Measurements from ENCODE around the gene DPP8.
"Not testable (repeated sequence)": the region's sequence is repeated elsewhere in the genome, so short reads cannot be mapped to it uniquely, and the experiment has no call there.

The DPP8 gene

DNA sequence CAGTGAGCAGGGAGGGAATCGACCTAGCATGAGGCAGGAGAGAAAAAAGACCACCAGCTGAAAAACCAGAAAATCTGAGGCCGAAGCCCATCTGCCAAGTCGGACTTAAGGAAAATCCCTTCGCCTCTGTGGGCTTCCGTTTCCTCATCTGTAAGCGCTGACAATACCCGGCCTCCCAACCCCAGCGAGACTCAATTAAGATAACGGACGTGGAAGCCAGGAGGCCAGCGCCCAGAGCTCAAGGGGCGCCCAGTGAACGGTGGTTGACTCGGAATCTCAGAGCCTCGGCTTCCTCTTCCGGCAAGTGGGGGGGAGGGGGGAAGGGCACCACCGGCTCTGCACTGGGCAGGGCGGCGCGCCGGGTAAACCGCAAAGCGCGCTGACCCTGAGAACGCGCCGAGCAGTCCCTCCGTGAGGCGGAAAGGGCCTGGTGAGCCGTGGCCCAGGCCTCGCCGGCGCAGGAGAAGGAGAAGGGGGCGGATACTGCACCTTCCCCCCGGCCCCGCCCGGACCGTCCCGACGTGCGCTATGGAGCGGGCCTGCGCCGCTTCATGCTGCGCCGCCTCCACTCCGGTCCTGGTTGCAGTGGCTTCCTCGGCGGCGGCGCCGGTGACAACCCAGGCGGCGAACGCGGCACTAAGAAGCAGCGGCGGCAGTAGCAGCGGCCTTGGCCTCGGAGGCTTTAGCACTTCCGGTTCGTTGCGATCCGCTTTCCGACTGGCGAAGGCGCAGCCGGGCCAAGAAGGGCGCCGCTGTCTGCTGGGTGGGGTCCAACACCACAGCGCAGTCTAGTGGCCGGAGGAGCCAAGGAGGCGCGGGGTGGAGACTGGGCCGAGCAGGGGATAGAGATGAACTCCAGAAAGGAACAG, at the start of gene DPP8:
Gene DPP8, minus strand, starts transcription at position 693 of the 869 bp plus-strand sequence. CDS start 5,136 bp downstream, outside the sequence.
- in situ Hi-C loops (cut with MboI; ENCODE audit: low sequenced_read_pairs), result no loop called here

GRCh38 chr15:65561934-65562333, 44.4 kb upstream of the DPP8 start:
- in situ Hi-C loops (cut with MboI; ENCODE audit: low sequenced_read_pairs), result no loop called here

DNA sequence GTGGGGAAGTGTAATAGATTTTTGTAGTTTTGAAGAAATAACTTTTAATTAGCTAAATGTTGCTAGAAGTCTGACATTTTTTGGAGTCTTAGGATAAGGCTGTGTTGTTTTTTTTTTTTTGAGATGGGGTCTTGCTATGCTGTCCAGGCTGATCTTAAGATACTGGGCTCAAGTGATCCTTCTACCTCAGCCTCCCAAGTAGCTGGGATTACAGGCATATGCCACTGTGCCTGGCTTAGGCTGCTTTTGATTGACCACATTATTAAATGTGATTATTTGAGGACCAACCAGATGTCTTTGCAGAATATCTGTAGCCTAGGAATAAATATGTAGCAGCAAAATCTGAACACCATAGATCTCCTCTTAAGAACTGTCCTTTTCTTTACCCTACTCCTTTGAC, 42.5 kb upstream of the DPP8 start:
- in situ Hi-C loops (cut with MboI; ENCODE audit: low sequenced_read_pairs), result no loop called here

GRCh38 chr15:65558997-65559760, 41.7 kb upstream of the DPP8 start:
- in situ Hi-C loops (cut with MboI; ENCODE audit: low sequenced_read_pairs), result no loop called here

DNA sequence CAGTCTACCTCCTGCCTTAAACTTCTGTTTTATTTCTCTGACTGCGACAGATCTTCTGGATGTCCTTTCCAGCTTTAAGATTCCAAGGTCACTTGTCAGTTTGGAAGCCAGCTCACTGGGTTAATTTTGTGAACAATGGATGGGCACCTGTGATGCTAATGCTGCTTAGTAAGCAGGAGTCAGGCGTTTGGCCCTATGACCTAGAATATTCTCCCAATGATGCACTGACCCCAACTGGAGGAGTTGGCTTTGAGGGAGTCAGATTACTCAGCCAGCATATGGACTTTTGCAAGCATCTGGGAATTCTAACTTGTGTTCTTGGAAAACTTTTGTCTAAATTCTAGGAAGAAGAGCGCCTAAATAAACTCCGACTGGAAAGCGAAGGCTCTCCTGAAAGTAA, 40.8 kb upstream of the DPP8 start:
- in situ Hi-C loops (cut with MboI; ENCODE audit: low sequenced_read_pairs), result no loop called here

- in situ Hi-C loops (cut with MboI; ENCODE audit: low sequenced_read_pairs), result no loop called here
Observed at GRCh38 chr15:65556622-65557021, 39.1 kb upstream of the DPP8 start.

GRCh38 chr15:65553691-65554090, 36.2 kb upstream of the DPP8 start:
- in situ Hi-C loops (cut with MboI; ENCODE audit: low sequenced_read_pairs), result no loop called here

DNA sequence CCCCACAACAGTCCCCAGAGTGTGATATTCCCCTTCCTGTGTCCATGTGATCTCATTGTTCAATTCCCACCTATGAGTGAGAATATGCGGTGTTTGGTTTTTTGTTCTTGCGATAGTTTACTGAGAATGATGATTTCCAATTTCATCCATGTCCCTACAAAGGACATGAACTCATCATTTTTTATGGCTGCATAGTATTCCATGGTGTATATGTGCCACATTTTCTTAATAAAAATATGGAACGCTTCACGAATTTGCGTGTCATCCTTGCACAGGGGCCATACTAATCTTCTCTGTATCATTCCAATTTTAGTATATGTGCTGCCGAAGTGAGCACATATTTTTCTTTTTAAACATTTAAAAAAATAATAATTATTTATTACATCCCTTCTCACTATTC, 35.4 kb upstream of the DPP8 start:
- in situ Hi-C loops (cut with MboI; ENCODE audit: low sequenced_read_pairs), result not testable (repeated sequence)

GRCh38 chr15:65551183-65551582, 33.7 kb upstream of the DPP8 start:
- in situ Hi-C loops (cut with MboI; ENCODE audit: low sequenced_read_pairs), result no loop called here

- in situ Hi-C loops (cut with MboI; ENCODE audit: low sequenced_read_pairs), result no loop called here
Observed at GRCh38 chr15:65550681-65551098, 33.2 kb upstream of the DPP8 start.

DNA sequence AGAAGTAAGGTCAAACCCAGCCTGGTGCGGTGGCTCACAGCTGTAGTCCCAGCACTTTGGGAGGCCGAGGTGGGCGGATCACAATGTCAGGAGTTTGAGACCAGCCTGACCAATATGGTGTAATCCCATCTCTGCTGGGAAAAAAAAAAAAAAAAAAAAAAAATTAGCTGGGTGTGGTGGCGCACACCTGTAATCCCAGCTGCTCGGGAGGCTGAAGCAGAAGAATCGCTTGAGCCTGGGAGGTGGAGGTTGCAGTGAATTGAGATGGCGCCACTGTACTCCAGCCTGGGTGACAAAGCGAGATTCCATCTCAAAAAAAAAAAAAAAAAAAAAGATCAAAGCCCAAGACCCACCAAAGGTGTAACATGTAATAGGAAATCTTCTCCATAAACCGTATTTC, 31.8 kb upstream of the DPP8 start:
- in situ Hi-C loops (cut with MboI; ENCODE audit: low sequenced_read_pairs), result not testable (repeated sequence)

- in situ Hi-C loops (cut with MboI; ENCODE audit: low sequenced_read_pairs), result no loop called here
Observed at GRCh38 chr15:65547841-65548240, 30.4 kb upstream of the DPP8 start.

DNA sequence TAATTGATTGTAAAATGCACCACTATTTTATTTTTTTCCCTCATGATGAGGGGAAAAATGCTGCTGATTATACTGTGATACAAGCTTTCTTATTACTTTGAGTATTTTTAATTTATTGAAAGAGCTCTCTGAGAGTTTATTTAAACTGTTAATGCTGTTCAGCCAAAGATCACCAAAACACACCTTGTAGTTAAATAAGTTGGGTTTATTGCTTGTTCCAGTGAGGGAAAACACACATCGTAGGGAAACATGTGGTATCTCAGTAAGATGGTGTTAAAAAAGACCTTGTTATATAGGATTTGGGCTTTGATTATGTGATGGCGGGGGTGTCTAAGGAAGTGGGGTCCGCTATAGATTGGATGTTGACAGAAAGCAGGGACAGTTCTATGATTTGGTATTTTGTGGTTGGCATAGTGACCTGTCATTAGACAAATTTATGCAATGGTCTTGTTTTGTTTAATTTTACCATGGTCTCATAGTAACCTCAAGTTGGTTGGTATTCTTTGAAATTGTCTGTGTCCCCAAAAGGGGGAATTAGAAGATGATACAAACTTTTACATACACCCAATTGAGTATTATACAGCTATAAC, 23.8 kb upstream of the DPP8 start:
- in situ Hi-C loops (cut with MboI; ENCODE audit: low sequenced_read_pairs), result no loop called here

DNA sequence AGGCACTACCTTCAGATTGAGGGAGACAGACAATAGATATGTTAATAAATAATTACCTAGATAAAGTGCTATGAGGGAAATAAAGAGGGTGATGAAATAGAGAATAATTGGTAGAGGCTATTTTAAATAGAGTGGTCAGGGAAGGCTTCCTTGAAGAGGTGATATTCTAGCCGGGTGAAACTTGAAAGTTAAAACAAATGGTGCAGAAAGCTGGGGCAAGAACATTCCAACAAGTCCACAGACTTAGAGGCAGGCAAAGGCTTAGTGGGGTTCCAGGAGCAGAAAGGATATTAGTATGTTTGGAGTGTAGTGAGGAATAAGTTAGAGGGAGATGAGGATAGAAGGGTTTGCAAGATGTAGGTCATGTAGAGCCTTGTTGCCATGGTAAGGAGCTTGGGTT, 22.8 kb upstream of the DPP8 start:
- in situ Hi-C loops (cut with MboI; ENCODE audit: low sequenced_read_pairs), result no loop called here

DNA sequence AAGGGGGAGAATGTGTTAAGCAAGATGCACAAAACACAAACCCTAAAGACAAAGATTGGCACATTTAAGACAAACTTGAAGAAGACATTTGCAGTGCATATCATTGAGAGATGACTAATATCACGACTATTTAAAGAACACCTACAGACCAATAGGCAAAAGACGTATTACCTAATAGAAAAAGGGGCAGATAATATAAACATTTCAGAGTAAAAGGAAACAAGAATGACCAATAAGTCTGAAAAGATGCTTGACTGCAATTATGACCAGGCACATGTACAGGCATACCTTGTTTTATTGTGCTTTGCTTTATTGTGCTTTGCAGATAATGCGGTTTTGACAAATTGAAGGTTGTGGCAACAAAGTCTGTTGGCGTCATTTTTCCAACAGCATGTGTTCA, 17.7 kb upstream of the DPP8 start:
- in situ Hi-C loops (cut with MboI; ENCODE audit: low sequenced_read_pairs), result no loop called here

DNA sequence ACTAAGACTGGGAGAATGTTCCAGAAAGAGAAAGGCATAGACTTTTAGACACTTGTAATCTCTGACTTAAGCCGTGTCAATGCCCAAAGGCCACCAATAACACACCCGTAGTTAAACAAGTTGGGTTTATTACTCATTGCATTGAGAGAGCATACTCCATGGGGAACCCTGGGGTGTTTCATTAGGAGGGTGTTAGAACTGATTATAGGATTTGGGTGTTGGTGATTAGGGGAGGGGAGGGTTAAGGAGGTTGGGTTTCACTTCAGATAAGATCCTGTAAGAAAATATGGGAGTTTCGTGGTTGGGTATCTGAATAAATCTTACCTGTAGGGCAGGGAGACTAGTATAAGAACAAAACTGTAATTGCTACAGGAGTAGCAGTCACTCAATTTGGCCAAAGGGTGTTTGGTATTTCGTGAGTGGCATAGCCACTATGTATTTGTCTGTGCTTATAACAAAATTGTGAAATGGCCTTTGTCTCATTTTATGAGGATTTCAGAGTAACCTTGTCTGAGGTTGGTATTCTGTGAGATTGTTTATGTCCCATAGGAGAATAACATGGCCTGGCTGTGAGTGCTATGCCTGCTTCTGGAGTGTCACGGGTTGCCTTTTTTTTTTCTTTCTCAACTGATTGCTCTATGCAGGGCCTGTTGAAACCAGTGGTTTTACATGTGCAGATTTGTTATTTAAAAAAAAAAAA, 15.7 kb upstream of the DPP8 start:
- in situ Hi-C loops (cut with MboI; ENCODE audit: low sequenced_read_pairs), result no loop called here

GRCh38 chr15:65532738-65533051, 15.2 kb upstream of the DPP8 start:
- in situ Hi-C loops (cut with MboI; ENCODE audit: low sequenced_read_pairs), result no loop called here

DNA sequence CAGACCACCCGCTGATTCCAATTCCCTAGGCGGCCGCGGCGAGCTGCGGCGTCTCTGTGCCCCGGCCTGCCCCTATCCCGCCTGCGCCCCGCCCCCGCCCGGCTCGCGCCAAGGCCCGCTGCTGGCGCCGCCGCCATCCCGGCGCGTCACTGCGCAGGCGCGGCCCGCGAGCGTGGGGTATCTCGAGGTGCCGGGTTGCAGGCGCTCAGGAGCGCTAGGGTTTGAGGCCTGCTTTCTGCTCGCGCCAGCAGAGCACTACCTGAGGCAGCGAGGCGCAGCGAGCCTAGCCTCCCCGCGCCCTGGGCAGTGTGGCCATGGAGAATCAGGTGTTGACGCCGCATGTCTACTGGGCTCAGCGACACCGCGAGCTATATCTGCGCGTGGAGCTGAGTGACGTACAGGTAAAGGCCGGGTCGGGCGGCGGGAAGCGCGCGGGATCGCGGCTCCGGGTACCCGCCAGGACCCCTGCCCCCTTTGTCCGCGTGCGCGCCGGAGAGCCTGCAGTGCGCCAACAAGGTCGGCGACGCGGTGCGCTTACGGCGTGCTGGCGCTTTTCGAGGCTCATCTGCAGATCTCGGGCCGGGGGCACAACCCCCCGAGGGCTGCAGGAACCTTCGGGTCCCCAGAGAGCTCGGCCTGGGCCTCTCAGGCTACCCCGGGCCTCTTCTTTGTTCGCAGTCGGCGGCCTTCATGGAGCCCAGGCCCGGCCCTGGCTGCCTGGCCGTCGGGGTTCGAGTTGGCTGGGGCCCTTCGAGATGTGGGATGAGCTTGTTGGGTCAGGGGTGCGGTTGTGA, 13.0 kb upstream of the DPP8 start, which contains the start of gene HACD3:
Gene HACD3, plus strand, starts transcription at position 146 of the 794 bp plus-strand sequence. Its CDS starts 169 bp downstream, at position 315.
- in situ Hi-C loops (cut with MboI; ENCODE audit: low sequenced_read_pairs), result no loop called here

- in situ Hi-C loops (cut with MboI; ENCODE audit: low sequenced_read_pairs), result no loop called here
Observed at GRCh38 chr15:65529762-65530317, 12.4 kb upstream of the DPP8 start.

- in situ Hi-C loops (cut with MboI; ENCODE audit: low sequenced_read_pairs), result no loop called here
Observed at GRCh38 chr15:65528461-65529060, 11.1 kb upstream of the DPP8 start.

Measured in HL-60/S4 (cell line).